ENCODE results near the gene TMEM87A.

- TF ChIP-seq POLR2A (IDR thresholded peaks at IDR 0.05) (no peak), CTCF (IDR thresholded peaks at IDR 0.05) (no peak)
These were observed 46.0 kb upstream of the TMEM87A start for GRCh38 chr15:42319206-42319605.

Measured in vagina (tissue), 2 donors.